ENCODE results near the gene BAZ1A. TPM values are rescaled to one million over a fixed set of nuclear protein-coding genes. Genes with fewer than 3 reads are reported as not detected.

The BAZ1A gene
- total and polyA plus RNA-seq, 9 of the 15 experiments (the other 6 are each of a cell fraction or from before 2014, with no cell fraction given) = 22.0 to 71.2 (median 39.1) TPM

DNA sequence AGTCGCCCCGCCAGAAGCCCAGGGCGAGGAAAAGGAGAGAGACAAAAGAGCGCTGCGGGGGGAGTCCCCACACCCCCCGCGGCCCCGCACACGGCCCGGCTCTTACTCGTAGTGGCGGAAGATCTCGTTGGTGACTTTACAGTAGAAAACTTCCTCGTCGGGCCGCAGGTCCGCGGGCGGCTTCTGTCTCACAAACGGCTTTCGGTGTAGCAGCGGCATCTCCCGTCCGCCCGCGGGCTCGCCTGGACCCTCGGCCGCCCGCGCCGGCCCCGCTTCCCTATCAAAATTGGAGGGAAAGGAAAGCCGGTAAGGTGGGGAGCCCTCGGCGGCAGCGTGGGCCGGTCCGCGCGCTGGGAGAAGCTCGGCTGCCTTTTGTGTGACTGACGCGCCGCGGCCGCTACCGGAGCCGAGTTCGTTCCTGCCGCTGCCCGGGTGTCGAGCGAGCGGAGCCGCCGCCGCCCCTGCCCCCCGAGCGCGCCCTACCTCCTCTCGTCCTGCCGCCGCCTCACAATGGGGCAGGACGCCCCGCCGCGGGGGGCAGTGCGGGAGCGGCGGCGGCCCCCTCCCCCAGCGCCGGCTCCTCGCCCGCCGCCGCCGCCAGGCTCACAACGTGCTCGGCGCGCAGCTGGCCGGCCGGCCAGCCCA is 652 bp downstream of the BAZ1A start:
- no peaks in the 10 kb centered on the region for H3K9me1 ChIP-seq (ENCODE audit: control insufficient read depth, insufficient read depth, low read length)
- H3K79me2 ChIP-seq (ENCODE audit: control insufficient read depth, insufficient read depth, low read length) = peaks cover 68% of the 10 kb centered on the region
- peak overlapping the region; percentile 90 to 96 for H3K9ac ChIP-seq (ENCODE audit: insufficient read depth in 1 of 2, low read depth in 2 of 2, low read length in 2 of 2)
- H3K36me3 ChIP-seq (ENCODE audit: control insufficient read depth, insufficient read depth, low read length) = peaks cover 28% of the 10 kb centered on the region
- BruUV-seq (replicated peaks) = no TSS peak
- in situ Hi-C loops (cut with MboI) = no loop called here
- no peak for FAIRE-seq
- H4K20me1 ChIP-seq (replicated peaks; ENCODE audit: control insufficient read depth, insufficient read depth, low read length) = no peaks in the 10 kb centered on the region; the same call in 1 of the 2 replicates
- peak overlapping the region; percentile 82 for H3K4me2 ChIP-seq (ENCODE audit: insufficient read depth, low read length)
- no peaks in the 10 kb centered on the region for H3K27me3 ChIP-seq (ENCODE audit: control insufficient read depth in 2 of 2, insufficient read depth in 2 of 2, low read length in 2 of 2)
- H2AFZ ChIP-seq (ENCODE audit: low read depth, low read length) = peak overlapping the region; percentile 79; the same call in 1 of the 2 replicates
- intact Hi-C loops (cut with micrococcal nuclease) = loop anchor here (2.0 to 10.0 kb wide), 2 partner anchors 108 to 250 kb away; partner anchors contain the start of genes PPP2R3C, PRORP and SRP54
- POLR2A ChIA-PET = interaction anchor here (0.6 to 1.3 kb wide), 3 partner anchors 107 to 320 kb away, joined by 3 to 5 read pairs (median 4); partner anchors contain the start of gene PRORP
- CTCF ChIA-PET (ENCODE audit: low intra/inter-chr PET ratio) = no interaction called here
- DNase-seq (ENCODE audit: extremely low read depth in 1 of 4, low spot score in 3 of 4) = peak in 3 of 4 experiments; percentile 46 to 67 (median 54)
- ATAC-seq = peak; percentile 54
- peak overlapping the region; percentile 98 for H3K27ac ChIP-seq (ENCODE audit: extremely low read depth, low read depth, low read length)
- H3K9me3 ChIP-seq (replicated peaks; ENCODE audit: control insufficient read depth, insufficient read depth, low read depth, low read length) = no peaks in the 10 kb centered on the region
- WGBS (ENCODE audit: insufficient coverage, low coverage, missing lambda C conversion rate) = 0% methylated on average over 17 of the region's 85 CpGs
- peak overlapping the region; percentile 96 for H3K4me3 ChIP-seq
- H3K4me1 ChIP-seq (replicated peaks in 1 of 2; ENCODE audit: control insufficient read depth in 2 of 2, insufficient read depth in 2 of 2, low read length in 2 of 2) = peaks cover 7 to 11% of the 10 kb centered on the region in 2 experiments; a peak in 3 of 5 replicates
- TF ChIP-seq, protein P1, sequence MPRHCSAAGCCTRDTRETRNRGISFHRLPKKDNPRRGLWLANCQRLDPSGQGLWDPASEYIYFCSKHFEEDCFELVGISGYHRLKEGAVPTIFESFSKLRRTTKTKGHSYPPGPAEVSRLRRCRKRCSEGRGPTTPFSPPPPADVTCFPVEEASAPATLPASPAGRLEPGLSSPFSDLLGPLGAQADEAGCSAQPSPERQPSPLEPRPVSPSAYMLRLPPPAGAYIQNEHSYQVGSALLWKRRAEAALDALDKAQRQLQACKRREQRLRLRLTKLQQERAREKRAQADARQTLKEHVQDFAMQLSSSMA (CRISPR knock-in tag; IDR thresholded peaks at IDR 0.05) = no peak
- TF ChIP-seq, protein P2, sequence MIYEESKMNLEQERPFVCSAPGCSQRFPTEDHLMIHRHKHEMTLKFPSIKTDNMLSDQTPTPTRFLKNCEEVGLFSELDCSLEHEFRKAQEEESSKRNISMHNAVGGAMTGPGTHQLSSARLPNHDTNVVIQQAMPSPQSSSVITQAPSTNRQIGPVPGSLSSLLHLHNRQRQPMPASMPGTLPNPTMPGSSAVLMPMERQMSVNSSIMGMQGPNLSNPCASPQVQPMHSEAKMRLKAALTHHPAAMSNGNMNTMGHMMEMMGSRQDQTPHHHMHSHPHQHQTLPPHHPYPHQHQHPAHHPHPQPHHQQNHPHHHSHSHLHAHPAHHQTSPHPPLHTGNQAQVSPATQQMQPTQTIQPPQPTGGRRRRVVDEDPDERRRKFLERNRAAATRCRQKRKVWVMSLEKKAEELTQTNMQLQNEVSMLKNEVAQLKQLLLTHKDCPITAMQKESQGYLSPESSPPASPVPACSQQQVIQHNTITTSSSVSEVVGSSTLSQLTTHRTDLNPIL (CRISPR knock-in tag; IDR thresholded peaks at IDR 0.05) = no peak
- TF ChIP-seq ZNF436 (CRISPR knock-in tag; IDR thresholded peaks at IDR 0.05) = no peak
- TF ChIP-seq RBFOX2 (IDR thresholded peaks at IDR 0.05; ENCODE audit: low read depth, low read length) = peak; percentile 71
- no peak for TF ChIP-seq HDAC6 (IDR thresholded peaks at IDR 0.05; ENCODE audit: low read depth, low read length)
- TF ChIP-seq FOXP1 (CRISPR knock-in tag; IDR thresholded peaks at IDR 0.05) = no peak
- TF ChIP-seq RB1 (IDR thresholded peaks at IDR 0.05; ENCODE audit: low read depth) = 0 out of 2 replicates have a peak, but pooled peaks have one; percentile 15
- peak; percentile 30 for TF ChIP-seq MYC (IDR thresholded peaks at IDR 0.05; ENCODE audit: low read depth, low read length)
- TF ChIP-seq MYC (CRISPR knock-in tag; IDR thresholded peaks at IDR 0.05; ENCODE audit: borderline replicate concordance, low read depth) = no peak
- TF ChIP-seq ZNF766 (CRISPR knock-in tag; conservative IDR thresholded peaks at IDR 0.05) = no peak
- no peak for TF ChIP-seq HDAC2 (IDR thresholded peaks at IDR 0.05)
- TF ChIP-seq ELF1 (tag; IDR thresholded peaks at IDR 0.05) = 0 out of 2 replicates have a peak, but pooled peaks have one; percentile 4
- TF ChIP-seq, protein P3, sequence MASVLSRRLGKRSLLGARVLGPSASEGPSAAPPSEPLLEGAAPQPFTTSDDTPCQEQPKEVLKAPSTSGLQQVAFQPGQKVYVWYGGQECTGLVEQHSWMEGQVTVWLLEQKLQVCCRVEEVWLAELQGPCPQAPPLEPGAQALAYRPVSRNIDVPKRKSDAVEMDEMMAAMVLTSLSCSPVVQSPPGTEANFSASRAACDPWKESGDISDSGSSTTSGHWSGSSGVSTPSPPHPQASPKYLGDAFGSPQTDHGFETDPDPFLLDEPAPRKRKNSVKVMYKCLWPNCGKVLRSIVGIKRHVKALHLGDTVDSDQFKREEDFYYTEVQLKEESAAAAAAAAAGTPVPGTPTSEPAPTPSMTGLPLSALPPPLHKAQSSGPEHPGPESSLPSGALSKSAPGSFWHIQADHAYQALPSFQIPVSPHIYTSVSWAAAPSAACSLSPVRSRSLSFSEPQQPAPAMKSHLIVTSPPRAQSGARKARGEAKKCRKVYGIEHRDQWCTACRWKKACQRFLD (CRISPR knock-in tag; IDR thresholded peaks at IDR 0.05) = 0 out of 2 replicates have a peak, but pooled peaks have one; percentile 35
- TF ChIP-seq ZNF584 (CRISPR knock-in tag; IDR thresholded peaks at IDR 0.05; ENCODE audit: low read depth) = no peak
- TF ChIP-seq YY1 (IDR thresholded peaks at IDR 0.05; ENCODE audit: borderline replicate concordance in 1 of 3, control insufficient read depth in 1 of 3, extremely low read depth in 1 of 3, insufficient read depth in 3 of 3, insufficient read length in 1 of 3, insufficient replicate concordance in 2 of 3, low read depth in 1 of 3, low read length in 2 of 3) = peak in 2 of 3 experiments; percentile 26 to 33
- no peak for TF ChIP-seq WHSC1 (IDR thresholded peaks at IDR 0.05; ENCODE audit: low read length)
